Small intestine (tissue), 7 donors: ENCODE results near the gene CNEP1R1. TPM values are rescaled to one million over a fixed set of nuclear protein-coding genes. Genes with fewer than 3 reads are reported as not detected.

Source experiments
- DNase-seq, 2 donors: peaks; one replicate each; pipeline versions ENCODE4 v3.0.0 to v3.0.0-alpha.2; 2013
- FAIRE-seq: peaks from 2 replicates; lab custom pipeline; 2012; peaks lifted over from hg19 to GRCh38; lab: Jason Lieb, UNC
- H3K27ac ChIP-seq, 3 donors: one replicate each; pipeline ENCODE4 v1.5.1; 2013; ENCODE audit warnings: low read length in 2 of 3, mild to moderate bottlenecking in 2 of 3, control low read depth in 1 of 3, inconsistent platforms in 1 of 3, low read depth in 1 of 3, moderate library complexity in 1 of 3
- H3K27me3 ChIP-seq, 3 donors: one replicate each; pipeline ENCODE4 v1.6.1; 2013; ENCODE audit warnings: low read length in 3 of 3, inconsistent platforms in 1 of 3; ENCODE audit not compliant: control insufficient read depth in 3 of 3, insufficient read depth in 3 of 3
- H3K36me3 ChIP-seq, 3 donors: one replicate each; pipeline ENCODE4 v1.6.1; 2013; ENCODE audit warnings: low read length in 3 of 3, inconsistent platforms in 1 of 3, low read depth in 1 of 3, mild to moderate bottlenecking in 1 of 3, moderate library complexity in 1 of 3; ENCODE audit not compliant: control insufficient read depth in 3 of 3, insufficient read depth in 2 of 3
- H3K4me1 ChIP-seq, 3 donors: one replicate each; pipeline ENCODE4 v1.6.1; 2013; ENCODE audit warnings: low read length in 2 of 3, inconsistent platforms in 1 of 3, low read depth in 1 of 3, mild to moderate bottlenecking in 1 of 3, moderate library complexity in 1 of 3; ENCODE audit not compliant: control insufficient read depth in 3 of 3, insufficient read depth in 2 of 3
- H3K4me3 ChIP-seq, 3 donors: one replicate each; pipeline ENCODE4 v1.5.1; 2013; ENCODE audit warnings: low read length in 3 of 3, control low read depth in 1 of 3, inconsistent platforms in 1 of 3, low read depth in 1 of 3, mild to moderate bottlenecking in 1 of 3, moderate library complexity in 1 of 3
- H3K9me3 ChIP-seq, 2 donors: one replicate each; pipeline ENCODE4 v1.6.1; 2013; ENCODE audit warnings: low read depth in 1 of 2, low read length in 1 of 2; ENCODE audit not compliant: control insufficient read depth in 2 of 2, insufficient read depth in 1 of 2
- WGBS, 3 donors: extraction: QIAGEN DNeasy Blood & Tissue Kit; methylation state at CpG; one replicate each; pipeline ENCODE4 v1.1.7; 2013; 5-methylcytosine and 5-hydroxymethylcytosine counted together
- polyA plus RNA-seq, 4 donors: library from polyadenylated mRNA; stranded (reverse) in 3 of 4; unstranded in 1 of 4; fragments of 200-250 nt in 3 of 4; fragments of 120-200 nt in 1 of 4; gene quantifications; one replicate each; pipeline versions ENCODE4 v1.2.1 to v1.2.3, GENCODE V29; 2013
- donor health status: healthy with polysubstance abuse.
- donor health status: control.
- donor health status: control.
- donor health status: Bipolar disorder and iron deficiency.
- donor health status: healthy.

Gene CNEP1R1
- polyA plus RNA-seq, 4 donors = 6.8 to 22.5 (median 7.4) TPM

DNA sequence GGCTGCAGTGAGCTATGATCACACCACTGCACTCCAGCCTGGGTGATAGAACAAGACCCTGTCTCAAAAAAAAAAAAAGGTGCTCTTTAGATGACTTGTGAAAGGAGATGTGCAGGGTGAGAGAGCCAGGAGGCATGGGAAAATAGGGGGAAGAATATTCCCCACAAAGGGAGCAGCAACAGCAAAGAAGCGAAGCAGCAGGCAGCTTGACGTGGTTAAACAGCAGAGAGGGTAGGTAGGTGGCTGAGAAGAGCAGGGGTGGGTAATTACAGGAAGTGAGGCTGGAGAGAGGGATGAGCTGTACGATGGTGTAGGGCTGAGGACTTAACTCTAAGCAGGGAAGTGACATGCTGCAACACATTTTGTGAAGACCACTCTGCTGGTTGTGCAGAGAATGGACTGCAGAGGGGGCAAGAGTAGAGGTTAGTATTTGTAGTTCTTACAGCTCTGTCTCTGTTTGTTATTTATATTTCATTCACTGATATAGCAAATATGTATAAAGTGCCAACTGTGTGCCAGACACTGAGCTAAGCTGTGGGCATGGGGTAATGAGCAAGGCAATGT, 42.3 kb downstream of the CNEP1R1 start:
- 41 to 52% (median 42%) methylated on average over 3 of the region's 3 CpGs for WGBS, 3 donors
- DNase-seq (peak; percentile 11 to 29), FAIRE-seq (no peak)
- H3K27me3 ChIP-seq = no peaks in the 10 kb centered on the region
- H3K27ac ChIP-seq = no peak overlapping the region
- H3K4me3 ChIP-seq = no peak overlapping the region
- H3K4me1 ChIP-seq = peaks cover 0 to 7% (median 0%) of the 10 kb centered on the region in 3 donors
- no peaks in the 10 kb centered on the region for H3K9me3 ChIP-seq
- H3K36me3 ChIP-seq = peaks cover 0 to 10% (median 0%) of the 10 kb centered on the region in 3 donors

DNA sequence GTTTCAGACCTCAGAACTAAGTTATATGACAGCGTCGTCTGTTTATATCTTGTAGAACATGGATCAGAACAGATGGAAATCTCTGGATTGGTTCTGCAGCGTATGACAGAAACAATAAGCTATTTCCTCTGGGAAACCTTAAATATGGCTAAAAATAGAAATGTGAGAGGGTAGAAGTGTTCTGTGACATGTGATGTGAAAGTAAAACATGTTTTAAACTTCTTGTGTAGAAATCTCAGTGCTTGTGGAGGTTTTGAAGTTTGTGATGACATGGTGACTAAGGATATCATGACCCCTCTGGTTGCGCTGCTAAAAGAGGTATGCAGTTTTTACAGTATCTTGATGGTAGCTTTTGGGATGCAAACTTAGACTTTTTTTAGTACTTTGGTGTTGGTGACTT, 43.5 kb downstream of the CNEP1R1 start:
- no peaks in the 10 kb centered on the region for H3K9me3 ChIP-seq
- WGBS, 3 donors = 82 to 93% (median 85%) methylated on average over 4 of the region's 4 CpGs

DNA sequence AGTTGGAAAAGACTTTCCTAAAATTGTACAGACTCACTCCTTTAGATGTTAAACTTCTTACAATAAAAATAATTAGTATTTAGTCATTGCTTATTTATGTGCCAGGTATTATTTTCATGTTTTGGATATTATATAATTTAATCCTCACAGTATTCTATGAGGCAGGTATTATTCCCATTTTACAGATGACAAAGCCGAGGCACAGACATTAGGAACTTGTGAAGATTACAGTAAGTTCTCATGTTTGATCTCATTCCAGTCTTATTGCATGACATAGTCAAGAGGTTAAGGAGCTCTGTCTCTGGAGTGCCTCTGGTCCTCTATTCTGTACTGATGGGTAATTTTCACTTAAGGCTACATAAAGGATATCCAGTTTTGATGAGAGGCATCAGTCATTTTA, 44.0 kb downstream of the CNEP1R1 start:
- DNase-seq (no peak), FAIRE-seq (no peak)
- H3K4me1 ChIP-seq = peaks cover 0 to 7% (median 0%) of the 10 kb centered on the region in 3 donors
- WGBS, 3 donors = 90 to 100% (median 95%) methylated on average over 1 of the region's 1 CpG
- no peak overlapping the region for H3K27ac ChIP-seq
- H3K27me3 ChIP-seq = no peaks in the 10 kb centered on the region
- H3K4me3 ChIP-seq = no peak overlapping the region
- H3K9me3 ChIP-seq = no peaks in the 10 kb centered on the region
- H3K36me3 ChIP-seq = peaks cover 0 to 10% (median 2%) of the 10 kb centered on the region in 3 donors

More for the DNA sequence above, 43.5 kb downstream of the CNEP1R1 start:
- Histone ChIP-seq H3K36me3 (peaks cover 0 to 10% (median 2%) of the 10 kb centered on the region in 3 donors), H3K4me1 (peaks cover 0 to 7% (median 0%) of the 10 kb centered on the region in 3 donors), H3K27ac (no peak overlapping the region), H3K4me3 (no peak overlapping the region), H3K27me3 (no peaks in the 10 kb centered on the region)
- DNase-seq (no peak), FAIRE-seq (no peak)

DNA sequence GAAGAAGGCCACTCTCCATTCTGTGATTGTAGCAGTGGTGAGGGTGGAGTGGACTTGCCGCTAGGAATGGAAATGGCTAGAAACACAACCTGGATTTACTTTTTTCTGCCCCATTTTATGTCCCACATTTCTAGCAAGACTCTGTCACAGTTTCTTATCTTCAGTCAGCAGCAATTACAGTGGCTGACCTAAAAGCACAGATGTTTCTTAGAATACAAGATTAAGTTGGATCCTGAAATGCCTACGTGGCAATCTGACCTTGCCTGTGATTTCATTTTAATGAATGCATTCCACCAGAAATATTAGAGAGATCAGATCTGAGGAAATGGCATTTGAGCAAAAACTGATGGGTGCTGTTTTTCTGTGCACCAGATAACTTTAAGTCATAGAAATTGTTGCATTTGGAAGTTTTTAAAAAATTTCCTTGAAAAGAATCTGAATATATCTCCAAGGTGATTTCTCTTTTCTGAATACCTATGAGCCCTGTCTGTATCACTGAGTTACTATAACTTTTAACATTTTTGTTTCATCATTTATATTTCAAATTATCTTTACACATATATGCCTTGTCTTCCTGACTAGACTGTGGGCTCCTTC, 46.1 kb downstream of the CNEP1R1 start:
- Histone ChIP-seq H3K4me1 (peaks cover 0 to 7% (median 0%) of the 10 kb centered on the region in 3 donors), H3K9me3 (no peaks in the 10 kb centered on the region), H3K27ac (no peak overlapping the region), H3K27me3 (no peaks in the 10 kb centered on the region), H3K36me3 (peaks cover 0 to 12% (median 5%) of the 10 kb centered on the region in 3 donors), H3K4me3 (no peak overlapping the region)
- WGBS, 3 donors = 68 to 73% (median 69%) methylated on average over 2 of the region's 2 CpGs
- DNase-seq = no peak
- FAIRE-seq = no peak

DNA sequence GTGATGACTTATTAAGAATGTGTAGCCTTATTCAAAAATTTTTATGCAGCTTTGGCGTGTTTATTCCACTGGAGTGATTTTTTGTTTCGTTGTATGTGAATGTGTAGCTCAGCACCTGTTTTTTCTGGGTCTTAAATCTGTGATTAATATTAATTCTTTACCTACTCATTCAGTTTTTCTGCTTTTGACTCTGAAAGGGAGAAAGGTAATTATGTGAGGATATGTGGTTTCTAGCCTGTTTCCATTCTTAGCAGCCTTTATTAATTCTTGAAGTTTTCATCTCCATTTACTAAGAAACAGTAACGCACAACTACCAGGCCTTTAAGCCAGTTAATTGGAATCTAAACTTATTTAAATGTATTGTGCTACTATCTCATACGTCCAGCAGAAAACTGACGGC, 47.7 kb downstream of the CNEP1R1 start:
- WGBS, 3 donors = 83 to 94% (median 86%) methylated on average over 5 of the region's 5 CpGs
- no peak for FAIRE-seq

DNA sequence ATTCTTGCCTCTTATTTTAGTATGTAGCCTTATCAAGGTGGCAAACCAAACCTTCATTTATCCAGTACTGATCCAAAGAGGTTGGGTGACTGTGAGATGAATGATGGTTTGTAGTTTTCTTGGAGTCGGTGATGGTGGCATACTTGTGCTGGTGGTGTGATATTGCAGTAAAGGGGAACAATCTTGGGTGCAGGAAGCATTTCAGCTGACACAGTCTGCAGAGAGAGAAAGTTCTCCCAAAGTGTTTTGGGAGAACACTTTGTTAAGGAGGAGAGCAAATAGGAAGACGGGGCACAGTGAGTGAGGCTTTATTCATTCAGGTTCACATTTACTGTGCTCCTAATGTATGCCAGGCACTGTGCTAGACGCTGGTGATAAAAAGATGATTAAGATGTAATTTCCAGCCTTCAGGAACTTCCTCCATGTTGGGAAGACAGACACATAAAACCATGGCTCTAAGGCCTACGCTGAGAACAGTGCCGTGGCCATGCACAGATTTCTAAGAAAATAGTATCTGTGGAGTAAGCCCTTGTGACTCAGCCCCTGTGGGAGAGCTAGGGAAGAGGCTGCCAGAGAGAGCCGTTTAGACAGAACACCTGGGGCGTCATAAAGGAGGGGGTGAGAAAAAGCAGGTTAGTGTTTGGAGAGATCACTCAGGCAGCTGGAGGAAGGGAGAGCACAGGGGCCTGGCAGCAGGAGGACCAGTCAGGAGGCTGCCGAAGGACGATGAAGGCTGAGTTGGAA, 54.5 kb downstream of the CNEP1R1 start:
- 78 to 84% (median 82%) methylated on average over 9 of the region's 9 CpGs for WGBS, 3 donors
- FAIRE-seq (no peak), DNase-seq (no peak)
- no peak overlapping the region for H3K4me3 ChIP-seq
- no peaks in the 10 kb centered on the region for H3K4me1 ChIP-seq
- peaks cover 6 to 14% (median 9%) of the 10 kb centered on the region in 3 donors for H3K36me3 ChIP-seq
- H3K27ac ChIP-seq = no peak overlapping the region
- no peaks in the 10 kb centered on the region for H3K27me3 ChIP-seq
- H3K9me3 ChIP-seq = no peaks in the 10 kb centered on the region

More for the DNA sequence above, 47.7 kb downstream of the CNEP1R1 start:
- H3K9me3 ChIP-seq = no peaks in the 10 kb centered on the region
- H3K4me3 ChIP-seq = no peak overlapping the region
- DNase-seq = no peak
- H3K27me3 ChIP-seq = no peaks in the 10 kb centered on the region
- peaks cover 2 to 13% (median 5%) of the 10 kb centered on the region in 3 donors for H3K36me3 ChIP-seq
- H3K27ac ChIP-seq = no peak overlapping the region
- H3K4me1 ChIP-seq = no peaks in the 10 kb centered on the region

DNA sequence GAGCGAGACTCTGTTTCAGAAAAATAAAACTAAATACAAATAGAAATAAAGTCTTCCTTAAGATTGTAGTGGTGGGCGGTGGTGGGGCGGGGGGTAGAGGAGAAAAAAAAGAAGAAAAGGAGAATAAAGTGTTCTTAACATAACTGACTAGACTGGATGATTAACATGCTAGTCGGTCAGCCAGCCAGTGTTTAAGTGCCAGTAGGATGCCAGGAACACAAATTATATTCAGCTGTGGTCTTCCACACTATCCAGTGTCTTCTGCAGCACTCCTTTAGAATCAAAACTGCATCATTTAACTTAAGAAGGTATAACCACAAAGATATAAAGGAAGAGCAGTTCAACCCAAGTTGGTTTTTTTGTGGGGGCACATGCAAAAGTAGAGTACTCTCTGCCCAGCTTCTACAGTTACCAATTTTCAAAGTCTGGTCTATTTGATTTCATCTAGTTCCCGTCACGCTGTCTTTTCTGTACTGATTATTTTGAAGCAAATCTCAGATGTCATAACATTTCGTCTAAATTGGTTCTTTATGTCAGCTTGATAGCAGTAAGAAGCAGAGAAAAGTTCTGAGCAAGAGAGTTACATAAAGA, 56.5 kb downstream of the CNEP1R1 start:
- no peak for FAIRE-seq
- WGBS, 3 donors = 91 to 96% (median 93%) methylated on average over 7 of the region's 7 CpGs
- DNase-seq = no peak
- Histone ChIP-seq H3K27me3 (no peaks in the 10 kb centered on the region), H3K9me3 (no peaks in the 10 kb centered on the region), H3K27ac (no peak overlapping the region), H3K36me3 (peaks cover 8 to 21% (median 18%) of the 10 kb centered on the region in 3 donors), H3K4me3 (no peak overlapping the region), H3K4me1 (no peaks in the 10 kb centered on the region)

DNA sequence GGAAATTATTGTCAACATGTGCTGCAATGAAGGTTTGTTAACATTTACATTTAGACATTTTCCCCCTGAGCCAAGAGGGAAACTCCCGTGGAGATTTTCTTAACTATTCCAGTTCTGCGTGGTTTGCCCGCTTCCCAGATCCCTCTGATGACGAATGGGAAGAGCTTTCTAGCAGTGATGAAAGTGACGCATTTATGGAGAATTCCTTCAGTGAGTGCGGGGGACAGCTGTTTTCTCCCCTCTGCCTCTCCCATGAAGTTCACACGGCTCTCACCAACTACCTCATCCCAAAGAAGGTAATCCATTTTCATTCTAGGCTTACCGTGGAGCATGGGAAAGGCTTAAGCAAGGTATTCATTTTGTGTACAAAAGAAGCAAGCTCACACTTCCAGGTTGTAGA, 59.0 kb downstream of the CNEP1R1 start:
- H3K4me3 ChIP-seq = no peak overlapping the region
- FAIRE-seq = no peak
- no peak overlapping the region for H3K27ac ChIP-seq
- DNase-seq = no peak
- WGBS, 3 donors = 78 to 95% (median 87%) methylated on average over 8 of the region's 8 CpGs
- H3K36me3 ChIP-seq = peaks cover 12 to 27% (median 26%) of the 10 kb centered on the region in 3 donors
- no peaks in the 10 kb centered on the region for H3K27me3 ChIP-seq
- H3K4me1 ChIP-seq = no peaks in the 10 kb centered on the region
- H3K9me3 ChIP-seq = no peaks in the 10 kb centered on the region
